ENCODE data around the gene DLK1.

- peak in 1 of 2 experiments; percentile 56; a peak in 1 of 4 replicates for TF ChIP-seq POLR2A (IDR thresholded peaks at IDR 0.05; ENCODE audit: insufficient read depth in 1 of 2, low read depth in 2 of 2, low read length in 2 of 2)
- no peak for TF ChIP-seq ELF1 (CRISPR knock-in tag; IDR thresholded peaks at IDR 0.05)
- TF ChIP-seq MAX (IDR thresholded peaks at IDR 0.05) = peak; percentile 96
- TF ChIP-seq ATF4 (CRISPR knock-in tag; IDR thresholded peaks at IDR 0.05) = no peak
Observed at GRCh38 chr14:100726550-100727085, at the start of gene DLK1.
